ENCODE measurements around the gene ATRNL1.

DNA sequence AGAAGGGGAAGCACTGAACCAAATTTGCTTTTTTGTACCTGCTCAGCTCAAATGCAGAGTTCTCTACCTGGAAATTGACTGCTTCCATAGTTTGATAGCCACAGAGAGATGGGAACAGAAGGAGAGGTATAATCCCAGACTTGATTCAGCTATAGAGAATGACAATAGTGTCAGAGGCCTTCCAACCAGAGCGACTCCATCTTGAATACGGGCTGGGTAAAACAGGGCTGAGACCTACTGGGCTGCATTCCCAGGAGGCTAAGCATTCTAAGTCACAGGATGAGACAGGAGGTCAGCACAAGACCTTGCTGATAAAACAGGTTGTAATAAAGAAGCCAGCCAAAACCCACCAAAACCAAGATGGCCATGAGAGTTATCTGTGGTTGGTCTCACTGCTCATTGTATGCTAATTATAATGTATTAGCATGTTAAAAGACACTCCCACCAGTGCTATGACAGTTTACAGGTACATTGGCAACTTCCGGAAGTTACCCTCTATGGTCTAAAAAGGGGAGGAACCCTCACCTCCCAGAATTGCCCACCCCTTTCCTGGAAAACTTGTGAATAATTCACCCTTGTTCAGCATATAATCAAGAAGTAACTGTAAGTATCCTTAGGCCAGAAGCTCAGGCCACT, 42.7 kb upstream of the ATRNL1 start:
- TF ChIP-seq, protein P1, sequence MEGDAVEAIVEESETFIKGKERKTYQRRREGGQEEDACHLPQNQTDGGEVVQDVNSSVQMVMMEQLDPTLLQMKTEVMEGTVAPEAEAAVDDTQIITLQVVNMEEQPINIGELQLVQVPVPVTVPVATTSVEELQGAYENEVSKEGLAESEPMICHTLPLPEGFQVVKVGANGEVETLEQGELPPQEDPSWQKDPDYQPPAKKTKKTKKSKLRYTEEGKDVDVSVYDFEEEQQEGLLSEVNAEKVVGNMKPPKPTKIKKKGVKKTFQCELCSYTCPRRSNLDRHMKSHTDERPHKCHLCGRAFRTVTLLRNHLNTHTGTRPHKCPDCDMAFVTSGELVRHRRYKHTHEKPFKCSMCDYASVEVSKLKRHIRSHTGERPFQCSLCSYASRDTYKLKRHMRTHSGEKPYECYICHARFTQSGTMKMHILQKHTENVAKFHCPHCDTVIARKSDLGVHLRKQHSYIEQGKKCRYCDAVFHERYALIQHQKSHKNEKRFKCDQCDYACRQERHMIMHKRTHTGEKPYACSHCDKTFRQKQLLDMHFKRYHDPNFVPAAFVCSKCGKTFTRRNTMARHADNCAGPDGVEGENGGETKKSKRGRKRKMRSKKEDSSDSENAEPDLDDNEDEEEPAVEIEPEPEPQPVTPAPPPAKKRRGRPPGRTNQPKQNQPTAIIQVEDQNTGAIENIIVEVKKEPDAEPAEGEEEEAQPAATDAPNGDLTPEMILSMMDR (IDR thresholded peaks at IDR 0.05), result no peak
- TF ChIP-seq EZH2 (IDR thresholded peaks at IDR 0.05), result no peak
- TF ChIP-seq EZH2phosphoT487 (IDR thresholded peaks at IDR 0.05), result no peak
